Erythroblast (primary cell): ENCODE results near the gene EVC2.

Source experiments
- DNase-seq, 2 experiments: peaks; one replicate each; lab custom pipeline; 2025; lab: John Stamatoyannopoulos, UW
- GATA1 ChIP-seq: IDR thresholded peaks from 2 replicates; pipeline ENCODE4 v1.6.1; 2011; ENCODE audit warnings: low read depth, mild to moderate bottlenecking, control low read depth, low read length, moderate library complexity
- POLR2A ChIP-seq: IDR thresholded peaks from 2 replicates; pipeline ENCODE4 v1.6.1; 2011; ENCODE audit warnings: mild to moderate bottlenecking, low read length

The EVC2 gene

GRCh38 chr4:5656415-5656814 is 51.9 kb downstream of the EVC2 start:
- TF ChIP-seq POLR2A (no peak), GATA1 (no peak)
- DNase-seq: no peak

- TF ChIP-seq GATA1 (no peak), POLR2A (no peak)
- DNase-seq: no peak
These were observed 53.6 kb downstream of the EVC2 start for GRCh38 chr4:5654791-5655190.

GRCh38 chr4:5651089-5651488 is 57.3 kb downstream of the EVC2 start:
- DNase-seq: no peak
- TF ChIP-seq GATA1: no peak
- TF ChIP-seq POLR2A: no peak

- TF ChIP-seq GATA1 (no peak), POLR2A (no peak)
- DNase-seq: no peak
These were observed 58.3 kb downstream of the EVC2 start for GRCh38 chr4:5650040-5650439.

- DNase-seq: no peak
- no peak for TF ChIP-seq GATA1
- TF ChIP-seq POLR2A: no peak
These were observed 61.0 kb downstream of the EVC2 start for GRCh38 chr4:5647351-5647750.

GRCh38 chr4:5640096-5640495 is 68.3 kb downstream of the EVC2 start:
- TF ChIP-seq GATA1 (no peak), POLR2A (no peak)
- DNase-seq: no peak

- TF ChIP-seq GATA1 (no peak), POLR2A (no peak)
- no peak for DNase-seq
These were observed 68.8 kb downstream of the EVC2 start for GRCh38 chr4:5639556-5639955.

- DNase-seq: no peak
- no peak for TF ChIP-seq POLR2A
- no peak for TF ChIP-seq GATA1
These were observed 69.4 kb downstream of the EVC2 start for GRCh38 chr4:5638976-5639375.

- no peak for DNase-seq
- TF ChIP-seq POLR2A (no peak), GATA1 (no peak)
These were observed 70.0 kb downstream of the EVC2 start for GRCh38 chr4:5638316-5638715.

GRCh38 chr4:5636766-5637670 is 71.3 kb downstream of the EVC2 start:
- no peak for DNase-seq
- TF ChIP-seq POLR2A (no peak), GATA1 (no peak)

- DNase-seq: no peak
- no peak for TF ChIP-seq POLR2A
- no peak for TF ChIP-seq GATA1
These were observed 72.5 kb downstream of the EVC2 start for GRCh38 chr4:5635826-5636195.

- TF ChIP-seq GATA1: no peak
- TF ChIP-seq POLR2A: no peak
- DNase-seq: no peak
These were observed 75.8 kb downstream of the EVC2 start for GRCh38 chr4:5632571-5632970.

GRCh38 chr4:5632066-5632440 is 76.3 kb downstream of the EVC2 start:
- no peak for DNase-seq
- no peak for TF ChIP-seq POLR2A
- TF ChIP-seq GATA1: no peak

- no peak for DNase-seq
- no peak for TF ChIP-seq POLR2A
These were observed 76.8 kb downstream of the EVC2 start for GRCh38 chr4:5631352-5632065.
